GM18951 (cell line): ENCODE results near the gene VMAC.

ENCODE experiments used
- POLR2A ChIP-seq: IDR thresholded peaks from 4 replicates; pipeline ENCODE4 v1.6.1; 2011; ENCODE audit warnings: mild to moderate bottlenecking; ENCODE audit not compliant: insufficient read length, insufficient read depth; ENCODE audit errors: extremely low read depth
- in situ Hi-C: fragments of 300-500 bp; cut with MboI; formaldehyde crosslinking; loops from one replicate; pipeline ENCODE4 v1.12.0; 2022; ENCODE audit warnings: low sequenced_read_pairs, mixed read lengths, inconsistent platforms; ENCODE audit not compliant: unreplicated experiment

Gene VMAC

GRCh38 chr19:5921516-5922160, 17.0 kb downstream of the VMAC start:
- no peak for TF ChIP-seq POLR2A
- in situ Hi-C loops = no loop called here

- TF ChIP-seq POLR2A = no peak
These were observed 17.5 kb downstream of the VMAC start for GRCh38 chr19:5922161-5922545.

GRCh38 chr19:5923356-5923755, 18.7 kb downstream of the VMAC start:
- in situ Hi-C loops = no loop called here
- TF ChIP-seq POLR2A = no peak

More at GRCh38 chr19:5922161-5922545, 17.5 kb downstream of the VMAC start:
- in situ Hi-C loops = no loop called here

GRCh38 chr19:5925830-5926427, 21.3 kb downstream of the VMAC start:
- no peak for TF ChIP-seq POLR2A
- in situ Hi-C loops = no loop called here

- in situ Hi-C loops = no loop called here
These were observed 22.2 kb downstream of the VMAC start for GRCh38 chr19:5926641-5927440.

DNA sequence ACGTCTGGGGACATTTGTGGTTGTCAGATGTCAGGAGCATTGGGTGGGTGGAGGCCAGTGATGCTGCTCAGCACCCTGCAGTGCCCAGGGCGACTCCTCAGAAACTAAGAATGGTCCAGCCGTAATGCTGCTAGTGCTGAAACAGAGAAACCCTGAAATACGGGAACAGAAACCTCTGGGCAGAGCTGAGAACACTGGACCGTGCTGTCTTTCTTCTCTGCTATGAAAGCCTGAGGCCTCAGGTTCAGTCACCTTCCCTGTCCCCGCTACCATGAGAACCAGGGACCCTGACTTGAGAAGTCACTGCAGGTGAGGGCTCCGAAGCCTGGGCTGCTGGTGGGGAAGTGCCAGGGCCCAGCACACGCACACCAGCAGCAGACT, 22.8 kb downstream of the VMAC start:
- TF ChIP-seq POLR2A = no peak

More at GRCh38 chr19:5926641-5927440, 22.2 kb downstream of the VMAC start:
- TF ChIP-seq POLR2A = no peak

DNA sequence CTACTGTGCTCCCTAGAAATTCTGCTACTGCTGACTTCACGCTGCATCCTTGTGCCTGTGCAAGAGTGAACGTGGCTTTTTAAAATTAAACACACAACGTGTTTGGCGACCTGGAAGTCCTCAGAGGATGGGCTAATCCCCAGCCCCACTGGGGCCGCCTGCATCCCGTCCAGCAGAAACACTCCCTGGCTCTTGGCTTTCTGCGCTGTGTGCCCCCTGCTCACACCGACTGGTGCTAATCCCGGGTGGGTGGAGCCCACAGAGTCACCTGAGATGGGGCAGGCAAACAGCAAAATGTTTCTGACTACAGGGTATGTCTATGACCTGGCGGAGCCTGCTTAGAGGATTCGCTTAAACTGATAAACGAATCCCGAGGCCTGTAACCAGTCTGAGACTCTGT, 24.5 kb downstream of the VMAC start:
- in situ Hi-C loops = no loop called here
- TF ChIP-seq POLR2A = no peak

More for the DNA sequence above, 22.8 kb downstream of the VMAC start:
- in situ Hi-C loops = no loop called here

DNA sequence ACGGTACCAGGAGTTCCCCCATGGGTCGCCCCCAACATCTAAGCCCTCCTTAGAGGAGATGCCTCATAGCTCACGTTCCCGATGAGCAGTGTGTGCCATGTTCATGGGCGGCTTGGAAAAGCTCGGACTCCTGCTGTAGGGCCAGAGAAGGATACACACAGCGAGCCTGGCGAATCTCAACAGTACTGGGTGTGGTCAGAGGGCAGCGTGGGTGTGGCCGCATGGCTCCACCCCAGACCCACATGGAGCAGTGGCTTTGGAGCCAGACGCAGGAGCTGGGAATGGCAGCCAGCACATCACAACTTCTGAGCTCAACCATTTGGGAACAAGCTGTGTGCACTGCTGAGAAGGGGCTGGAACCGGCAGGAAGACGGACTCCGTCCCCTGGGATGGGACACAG, 25.0 kb downstream of the VMAC start:
- TF ChIP-seq POLR2A = no peak
- in situ Hi-C loops = no loop called here

DNA sequence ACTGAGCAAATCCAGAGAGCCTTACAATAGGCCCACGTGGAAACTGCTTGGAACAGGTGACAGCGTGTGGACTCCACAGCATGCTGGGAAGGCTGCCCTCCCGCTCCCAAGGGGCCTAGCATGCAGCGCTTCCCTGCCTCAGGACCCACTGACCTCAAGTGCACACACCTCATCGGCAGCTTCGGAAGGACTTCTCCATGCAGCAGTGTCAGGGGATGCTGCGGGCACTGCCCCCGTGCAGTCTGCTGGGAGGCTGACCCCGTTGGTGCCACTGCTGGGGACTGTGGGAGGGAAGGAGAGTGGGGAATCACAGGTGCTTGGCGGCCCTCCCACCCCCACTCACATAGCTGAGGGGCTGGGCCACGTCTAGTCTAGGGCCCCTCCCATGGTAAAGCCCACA, 26.6 kb downstream of the VMAC start:
- in situ Hi-C loops = no loop called here

GRCh38 chr19:5932146-5932545, 27.5 kb downstream of the VMAC start:
- no peak for TF ChIP-seq POLR2A
- in situ Hi-C loops = no loop called here

More for the DNA sequence above, 26.6 kb downstream of the VMAC start:
- TF ChIP-seq POLR2A = no peak

- no peak for TF ChIP-seq POLR2A
- in situ Hi-C loops = no loop called here
These were observed 28.1 kb downstream of the VMAC start for GRCh38 chr19:5932609-5933262.

GRCh38 chr19:5933391-5934068, 28.9 kb downstream of the VMAC start:
- in situ Hi-C loops = no loop called here
- no peak for TF ChIP-seq POLR2A

- in situ Hi-C loops = no loop called here
These were observed 29.4 kb downstream of the VMAC start for GRCh38 chr19:5934069-5934401.

More at GRCh38 chr19:5934069-5934401, 29.4 kb downstream of the VMAC start:
- no peak for TF ChIP-seq POLR2A
